Measurements from ENCODE around the gene GRK4. TPM values are rescaled to one million over a fixed set of nuclear protein-coding genes. Genes with fewer than 3 reads are reported as not detected.

The GRK4 gene
- total and polyA plus RNA-seq, 10 of the 15 experiments (the other 5 are each of a cell fraction or from before 2014, with no cell fraction given), result 1.1 to 4.0 (median 2.5) TPM

- TF ChIP-seq PRDM15 (CRISPR knock-in tag; IDR thresholded peaks at IDR 0.05), result no peak
- TF ChIP-seq ZNF24 (IDR thresholded peaks at IDR 0.05), result peak; percentile 35; the same call in 1 of the 2 replicates
- TF ChIP-seq SMC3 (IDR thresholded peaks at IDR 0.05; ENCODE audit: borderline replicate concordance, low read length), result no peak
- TF ChIP-seq E4F1 (IDR thresholded peaks at IDR 0.05; ENCODE audit: borderline replicate concordance, partially characterized antibody), result no peak
- no peak for TF ChIP-seq MLLT1 (IDR thresholded peaks at IDR 0.05)
- no peak for TF ChIP-seq RELB (IDR thresholded peaks at IDR 0.05; ENCODE audit: low read depth)
- TF ChIP-seq MTA2 (IDR thresholded peaks at IDR 0.05; ENCODE audit: low read depth), result no peak
- TF ChIP-seq SREBF1 (IDR thresholded peaks at IDR 0.05; ENCODE audit: low read length), result no peak
- no peak for TF ChIP-seq RELA (IDR thresholded peaks at IDR 0.05; ENCODE audit: borderline replicate concordance, partially characterized antibody)
- TF ChIP-seq PKNOX1 (IDR thresholded peaks at IDR 0.05), result peak; percentile 74
- no peak for TF ChIP-seq MXI1 (IDR thresholded peaks at IDR 0.05; ENCODE audit: low read depth, low read length)
- no peak for TF ChIP-seq SUZ12 (IDR thresholded peaks at IDR 0.05; ENCODE audit: unreplicated experiment)
- no peak for TF ChIP-seq HCFC1 (IDR thresholded peaks at IDR 0.05; ENCODE audit: low read length)
- TF ChIP-seq POLR2AphosphoS5 (IDR thresholded peaks at IDR 0.05; ENCODE audit: low read length), result peak; percentile 72
- TF ChIP-seq HDGF (IDR thresholded peaks at IDR 0.05), result no peak
- peak; percentile 38; the same call in 1 of the 3 replicates for TF ChIP-seq POU2F2 (IDR thresholded peaks at IDR 0.05; ENCODE audit: borderline replicate concordance, low read depth, low read length)
- no peak for TF ChIP-seq TBL1XR1 (IDR thresholded peaks at IDR 0.05; ENCODE audit: low read depth, low read length)
- TF ChIP-seq SREBF2 (IDR thresholded peaks at IDR 0.05; ENCODE audit: low read length), result no peak
- TF ChIP-seq IRF5 (IDR thresholded peaks at IDR 0.05; ENCODE audit: borderline replicate concordance), result no peak
- peak; percentile 58 for TF ChIP-seq YY1 (IDR thresholded peaks at IDR 0.05; ENCODE audit: low read depth, low read length)
These were observed 116.3 kb downstream of the GRK4 start (continued) for GRCh38 chr4:3079694-3080123.
